Measurements from ENCODE around the gene CSN1S1.
"Not testable (repeated sequence)": the region's sequence is repeated elsewhere in the genome, so short reads cannot be mapped to it uniquely, and the experiment has no call there.

Gene CSN1S1

GRCh38 chr4:69909195-69909594, 21.7 kb upstream of the CSN1S1 start:
- Histone ChIP-seq H3K79me2 (ENCODE audit: low read length) (no peaks in the 10 kb centered on the region), H3K27me3 (ENCODE audit: low read depth, low read length) (no peaks in the 10 kb centered on the region), H4K20me1 (ENCODE audit: insufficient read depth, low read length) (no peaks in the 10 kb centered on the region), H3K4me2 (ENCODE audit: low read length) (peak overlapping the region; percentile 74), H2AFZ (ENCODE audit: low read depth, low read length) (0 out of 2 replicates have a peak overlapping the region, but pooled peaks have one; percentile 40), H3K9ac (ENCODE audit: low read length) (peak overlapping the region; percentile 59; the same call in 1 of the 2 replicates), H3K27ac (ENCODE audit: low read length) (peak overlapping the region; percentile 97), H3K4me1 (ENCODE audit: low read length) (peaks cover 47% of the 10 kb centered on the region), H3K9me3 (ENCODE audit: insufficient read depth, low read length) (no peaks in the 10 kb centered on the region), H3K4me3 (ENCODE audit: low read length) (peak overlapping the region; percentile 43), H3K36me3 (replicated peaks; ENCODE audit: low read depth, low read length) (peaks cover 11% of the 10 kb centered on the region)
- TF ChIP-seq EZH2phosphoT487 (IDR thresholded peaks at IDR 0.05; ENCODE audit: low read depth) (no peak), CTCF (IDR thresholded peaks at IDR 0.05; ENCODE audit: low read depth, low read length) (no peak)

GRCh38 chr4:69910016-69910782, 20.7 kb upstream of the CSN1S1 start:
- Histone ChIP-seq H3K27ac (ENCODE audit: low read length) (peak overlapping the region; percentile 97), H3K9ac (ENCODE audit: low read length) (peak overlapping the region; percentile 59; the same call in 1 of the 2 replicates), H3K4me3 (ENCODE audit: low read length) (peak overlapping the region; percentile 40), H3K27me3 (ENCODE audit: low read depth, low read length) (no peaks in the 10 kb centered on the region), H3K79me2 (ENCODE audit: low read length) (no peaks in the 10 kb centered on the region), H2AFZ (ENCODE audit: low read depth, low read length) (no peak overlapping the region), H3K4me2 (ENCODE audit: low read length) (peak overlapping the region; percentile 74), H3K9me3 (ENCODE audit: insufficient read depth, low read length) (no peaks in the 10 kb centered on the region), H4K20me1 (ENCODE audit: insufficient read depth, low read length) (no peaks in the 10 kb centered on the region), H3K36me3 (replicated peaks; ENCODE audit: low read depth, low read length) (peaks cover 11% of the 10 kb centered on the region), H3K4me1 (ENCODE audit: low read length) (peaks cover 47% of the 10 kb centered on the region)
- TF ChIP-seq CTCF (IDR thresholded peaks at IDR 0.05; ENCODE audit: low read depth, low read length) (no peak), EZH2phosphoT487 (IDR thresholded peaks at IDR 0.05; ENCODE audit: low read depth) (no peak)

GRCh38 chr4:69920874-69921273, 10.0 kb upstream of the CSN1S1 start:
- H4K20me1 ChIP-seq (ENCODE audit: insufficient read depth, low read length) = no peaks in the 10 kb centered on the region
- H3K36me3 ChIP-seq (replicated peaks; ENCODE audit: low read depth, low read length) = no peaks in the 10 kb centered on the region
- H3K9me3 ChIP-seq (ENCODE audit: insufficient read depth, low read length) = no peaks in the 10 kb centered on the region
- no peak overlapping the region for H3K9ac ChIP-seq (ENCODE audit: low read length)
- H3K4me3 ChIP-seq (ENCODE audit: low read length) = no peak overlapping the region
- H3K27ac ChIP-seq (ENCODE audit: low read length) = no peak overlapping the region
- H3K4me1 ChIP-seq (ENCODE audit: low read length) = peaks cover 3% of the 10 kb centered on the region; the same call in 1 of the 2 replicates
- no peak overlapping the region for H2AFZ ChIP-seq (ENCODE audit: low read depth, low read length)
- no peaks in the 10 kb centered on the region for H3K27me3 ChIP-seq (ENCODE audit: low read depth, low read length)
- H3K79me2 ChIP-seq (ENCODE audit: low read length) = no peaks in the 10 kb centered on the region
- TF ChIP-seq CTCF (IDR thresholded peaks at IDR 0.05; ENCODE audit: low read depth, low read length) (no peak), EZH2phosphoT487 (IDR thresholded peaks at IDR 0.05; ENCODE audit: low read depth) (no peak)
- H3K4me2 ChIP-seq (ENCODE audit: low read length) = no peak overlapping the region

GRCh38 chr4:69923782-69924410, 7.0 kb upstream of the CSN1S1 start:
- H3K9ac ChIP-seq (ENCODE audit: low read length); H3K4me2 ChIP-seq (ENCODE audit: low read length); H2AFZ ChIP-seq (ENCODE audit: low read depth, low read length); H3K79me2 ChIP-seq (ENCODE audit: low read length); H3K4me3 ChIP-seq (ENCODE audit: low read length); H3K27ac ChIP-seq (ENCODE audit: low read length); H4K20me1 ChIP-seq (ENCODE audit: insufficient read depth, low read length); H3K27me3 ChIP-seq (ENCODE audit: low read depth, low read length); H3K36me3 ChIP-seq (replicated peaks; ENCODE audit: low read depth, low read length); H3K9me3 ChIP-seq (ENCODE audit: insufficient read depth, low read length); H3K4me1 ChIP-seq (ENCODE audit: low read length): not testable (repeated sequence)

All from OCI-LY3 (cell line).